ENCODE data around the gene CPED1. TPM values are rescaled to one million over a fixed set of nuclear protein-coding genes. Genes with fewer than 3 reads are reported as not detected.
"Not testable (repeated sequence)": the region's sequence is repeated elsewhere in the genome, so short reads cannot be mapped to it uniquely, and the experiment has no call there.

CPED1 gene
- total RNA-seq, 1 donor from 2014 or later, result 2.1 TPM

GRCh38 chr7:121058975-121059374 lies 70.5 kb downstream of the CPED1 start:
- TF ChIP-seq CTCF (conservative IDR thresholded peaks at IDR 0.05; ENCODE audit: low read depth, low read length), result no peak
- DNase-seq (ENCODE audit: low read depth), result no peak
- H3K4me3 ChIP-seq (ENCODE audit: low read depth, low read length), result no peak overlapping the region

- not testable (repeated sequence) for H3K4me3 ChIP-seq (ENCODE audit: low read depth, low read length); DNase-seq (ENCODE audit: low read depth)
Observed at GRCh38 chr7:121059979-121060509, 71.5 kb downstream of the CPED1 start.

- DNase-seq (ENCODE audit: low read depth), result no peak
- TF ChIP-seq CTCF (conservative IDR thresholded peaks at IDR 0.05; ENCODE audit: low read depth, low read length), result no peak
- H3K4me3 ChIP-seq (ENCODE audit: low read depth, low read length), result no peak overlapping the region
Observed at GRCh38 chr7:121061677-121062582, 73.4 kb downstream of the CPED1 start.

- no peak overlapping the region for H3K4me3 ChIP-seq (ENCODE audit: low read depth, low read length)
- no peak for DNase-seq (ENCODE audit: low read depth)
- no peak for TF ChIP-seq CTCF (conservative IDR thresholded peaks at IDR 0.05; ENCODE audit: low read depth, low read length)
Observed at GRCh38 chr7:121062671-121063279, 74.3 kb downstream of the CPED1 start.

GRCh38 chr7:121067717-121068116 lies 79.2 kb downstream of the CPED1 start:
- not testable (repeated sequence) for H3K4me3 ChIP-seq (ENCODE audit: low read depth, low read length); DNase-seq (ENCODE audit: low read depth)

- no peak for TF ChIP-seq CTCF (conservative IDR thresholded peaks at IDR 0.05; ENCODE audit: low read depth, low read length)
- H3K4me3 ChIP-seq (ENCODE audit: low read depth, low read length), result no peak overlapping the region
- no peak for DNase-seq (ENCODE audit: low read depth)
Observed at GRCh38 chr7:121069346-121070100, 81.0 kb downstream of the CPED1 start.

- TF ChIP-seq CTCF (conservative IDR thresholded peaks at IDR 0.05; ENCODE audit: low read depth, low read length), result no peak
- no peak overlapping the region for H3K4me3 ChIP-seq (ENCODE audit: low read depth, low read length)
- DNase-seq (ENCODE audit: low read depth), result no peak
Observed at GRCh38 chr7:121071132-121071531, 82.6 kb downstream of the CPED1 start.

All from epithelial cell of proximal tubule (primary cell).